GM12891 (cell line): ENCODE measurements around the gene TMEM131.

Experiments
- PAX5 ChIP-seq: IDR thresholded peaks from 2 replicates; pipeline ENCODE4 v1.6.1; 2011; ENCODE audit warnings: low read length, moderate library complexity, mild to moderate bottlenecking; ENCODE audit not compliant: insufficient read depth, severe bottlenecking
- POLR2A ChIP-seq: IDR thresholded peaks from 2 replicates; pipeline ENCODE4 v1.6.1; 2011; ENCODE audit warnings: low read depth, low read length, control low read depth
- SPI1 ChIP-seq: IDR thresholded peaks from 2 replicates; pipeline ENCODE4 v1.6.1; 2011; ENCODE audit warnings: low read depth, low read length, control low read depth
- TAF1 ChIP-seq: IDR thresholded peaks from 2 replicates; pipeline ENCODE4 v1.6.1; 2011; ENCODE audit warnings: low read depth, low read length, control low read depth

DNA sequence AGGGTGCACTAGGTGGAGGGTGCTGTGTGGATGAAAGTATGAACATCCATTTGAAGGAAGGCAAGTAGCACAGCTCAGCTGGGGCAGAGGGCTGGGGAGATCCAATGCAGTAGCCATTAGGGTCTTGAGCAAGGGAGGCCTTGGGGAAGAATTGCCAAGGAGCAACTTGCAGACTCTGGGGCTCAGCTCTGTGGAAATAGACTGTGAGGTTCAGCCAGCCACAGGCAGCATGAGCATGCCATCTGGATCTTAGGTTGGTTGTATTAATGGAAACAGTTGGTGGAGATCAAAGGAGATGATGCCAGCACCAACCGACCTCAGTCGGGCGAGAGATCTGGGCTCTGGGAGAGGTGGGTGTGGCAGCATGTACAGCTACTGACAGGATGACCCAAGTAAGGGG, 276.8 kb downstream of the TMEM131 start:
- TF ChIP-seq SPI1 (no peak), POLR2A (no peak), TAF1 (no peak), PAX5 (no peak)
